Keratinocyte (primary cell): ENCODE data around the gene PTBP1.

Experiments
- EZH2 ChIP-seq: IDR thresholded peaks from one replicate; pipeline ENCODE4 v1.6.1; 2012; ENCODE audit warnings: inconsistent platforms, mild to moderate bottlenecking, low read length, moderate library complexity
- TF ChIP-seq, protein P1 (sequence below), 3 experiments: IDR thresholded peaks in 1 of 3; conservative IDR thresholded peaks in 1 of 3; optimal IDR thresholded peaks in 1 of 3; 2 replicates in 2 of 3; 3 replicates in 1 of 3; pipeline versions ENCODE3 to v1.5.1; 2011; ENCODE audit warnings: low read length in 3 of 3, mild to moderate bottlenecking in 3 of 3, moderate library complexity in 2 of 3, control low read depth in 1 of 3, inconsistent platforms in 1 of 3; ENCODE audit not compliant: insufficient read depth in 2 of 3; ENCODE audit errors: extremely low read depth in 1 of 3

DNA sequence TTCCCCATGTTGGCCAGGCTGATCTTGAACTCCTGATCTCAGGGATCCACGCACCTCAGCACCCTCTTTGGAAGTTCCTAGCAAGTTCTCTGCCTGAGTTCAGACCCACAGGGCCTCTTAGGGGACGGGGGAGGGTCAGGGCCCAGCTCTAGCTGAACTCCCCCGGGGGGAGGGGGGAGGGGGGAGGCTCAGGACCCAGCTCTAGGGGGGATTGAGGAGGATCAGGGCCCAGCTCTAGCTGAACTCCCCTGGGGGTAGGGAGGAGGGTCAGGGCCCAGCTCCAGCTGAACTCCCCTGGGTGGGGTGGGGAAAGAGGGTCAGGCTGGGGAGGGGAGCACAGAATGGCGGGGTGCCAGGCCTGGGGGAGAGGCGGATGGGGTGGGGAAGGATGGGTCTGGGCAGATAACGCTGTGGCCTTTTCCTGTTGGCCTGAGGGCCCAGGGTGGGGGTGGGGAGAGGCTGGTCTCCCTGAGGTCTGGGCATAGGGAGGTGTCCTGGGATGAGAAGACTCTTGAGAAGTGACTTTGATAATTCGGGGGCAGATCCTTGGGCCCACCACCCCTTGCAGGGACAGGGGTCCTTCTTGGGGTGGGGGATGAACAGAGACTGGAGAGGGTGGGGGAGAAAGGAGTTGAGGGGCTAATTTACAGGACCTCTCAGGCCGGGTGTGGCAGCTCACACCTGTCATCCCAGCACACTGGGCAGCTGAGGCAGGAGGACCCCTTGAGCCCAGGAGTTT lies 5.5 kb upstream of the PTBP1 start:
- no peak for TF ChIP-seq EZH2
- TF ChIP-seq, protein P1, sequence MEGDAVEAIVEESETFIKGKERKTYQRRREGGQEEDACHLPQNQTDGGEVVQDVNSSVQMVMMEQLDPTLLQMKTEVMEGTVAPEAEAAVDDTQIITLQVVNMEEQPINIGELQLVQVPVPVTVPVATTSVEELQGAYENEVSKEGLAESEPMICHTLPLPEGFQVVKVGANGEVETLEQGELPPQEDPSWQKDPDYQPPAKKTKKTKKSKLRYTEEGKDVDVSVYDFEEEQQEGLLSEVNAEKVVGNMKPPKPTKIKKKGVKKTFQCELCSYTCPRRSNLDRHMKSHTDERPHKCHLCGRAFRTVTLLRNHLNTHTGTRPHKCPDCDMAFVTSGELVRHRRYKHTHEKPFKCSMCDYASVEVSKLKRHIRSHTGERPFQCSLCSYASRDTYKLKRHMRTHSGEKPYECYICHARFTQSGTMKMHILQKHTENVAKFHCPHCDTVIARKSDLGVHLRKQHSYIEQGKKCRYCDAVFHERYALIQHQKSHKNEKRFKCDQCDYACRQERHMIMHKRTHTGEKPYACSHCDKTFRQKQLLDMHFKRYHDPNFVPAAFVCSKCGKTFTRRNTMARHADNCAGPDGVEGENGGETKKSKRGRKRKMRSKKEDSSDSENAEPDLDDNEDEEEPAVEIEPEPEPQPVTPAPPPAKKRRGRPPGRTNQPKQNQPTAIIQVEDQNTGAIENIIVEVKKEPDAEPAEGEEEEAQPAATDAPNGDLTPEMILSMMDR (optimal IDR thresholded peaks at IDR 0.05 in 1 of 3, IDR thresholded peaks at IDR 0.05 in 1 of 3, conservative IDR thresholded peaks at IDR 0.05 in 1 of 3; ENCODE audit: extremely low read depth in 1 of 3, insufficient read depth in 2 of 3, low read length in 3 of 3) = no peak
